Inflammatory macrophage treated with lipopolysaccharide for 1 hour (primary cell): ENCODE measurements around the gene TBATA.

ENCODE experiments used
- DNase-seq, 2 donors: peaks; one replicate each; pipeline ENCODE4 v3.0.0-alpha.2; 2020 to 2022

Gene TBATA

DNA sequence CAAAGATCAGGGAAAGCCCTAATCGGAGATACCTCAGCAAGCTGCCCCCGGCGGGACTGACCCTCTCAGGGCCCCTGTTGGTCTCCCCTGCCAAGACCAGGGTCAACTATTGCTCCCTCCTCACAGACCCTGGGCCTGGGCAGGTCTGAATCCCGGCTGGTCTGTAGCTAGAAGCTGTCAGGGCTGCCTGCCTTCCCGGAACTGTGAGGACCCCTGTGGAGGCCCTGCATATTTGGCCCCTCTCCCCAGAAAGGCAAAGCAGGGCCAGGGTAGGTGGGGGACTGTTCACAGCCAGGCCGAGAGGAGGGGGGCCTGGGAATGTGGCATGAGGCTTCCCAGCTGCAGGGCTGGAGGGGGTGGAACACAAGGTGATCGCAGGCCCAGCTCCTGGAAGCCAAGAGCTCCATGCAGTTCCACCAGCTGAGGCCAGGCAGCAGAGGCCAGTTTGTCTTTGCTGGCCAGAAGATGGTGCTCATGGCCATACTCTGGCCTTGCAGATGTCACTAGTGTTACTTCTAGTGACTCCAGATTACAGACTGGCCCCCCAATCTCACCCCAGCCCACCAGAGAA lies 24.1 kb downstream of the TBATA start:
- DNase-seq: peak in 1 of 2 donors; percentile 24

DNA sequence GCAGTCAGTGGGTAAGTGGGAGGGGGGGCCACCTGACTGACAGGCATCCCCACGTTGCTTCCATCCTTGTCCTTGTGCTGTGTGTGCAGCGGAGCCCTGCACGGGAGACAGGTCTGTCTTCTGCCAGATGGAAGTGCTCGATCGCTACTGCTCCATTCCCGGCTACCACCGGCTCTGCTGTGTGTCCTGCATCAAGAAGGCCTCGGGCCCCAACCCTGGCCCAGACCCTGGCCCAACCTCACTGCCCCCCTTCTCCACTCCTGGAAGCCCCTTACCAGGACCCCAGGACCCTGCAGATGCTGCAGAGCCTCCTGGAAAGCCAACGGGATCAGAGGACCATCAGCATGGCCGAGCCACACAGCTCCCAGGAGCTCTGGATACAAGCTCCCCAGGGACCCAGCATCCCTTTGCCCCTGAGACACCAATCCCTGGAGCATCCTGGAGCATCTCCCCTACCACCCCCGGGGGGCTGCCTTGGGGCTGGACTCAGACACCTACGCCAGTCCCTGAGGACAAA lies 24.8 kb downstream of the TBATA start:
- no peak for DNase-seq

DNA sequence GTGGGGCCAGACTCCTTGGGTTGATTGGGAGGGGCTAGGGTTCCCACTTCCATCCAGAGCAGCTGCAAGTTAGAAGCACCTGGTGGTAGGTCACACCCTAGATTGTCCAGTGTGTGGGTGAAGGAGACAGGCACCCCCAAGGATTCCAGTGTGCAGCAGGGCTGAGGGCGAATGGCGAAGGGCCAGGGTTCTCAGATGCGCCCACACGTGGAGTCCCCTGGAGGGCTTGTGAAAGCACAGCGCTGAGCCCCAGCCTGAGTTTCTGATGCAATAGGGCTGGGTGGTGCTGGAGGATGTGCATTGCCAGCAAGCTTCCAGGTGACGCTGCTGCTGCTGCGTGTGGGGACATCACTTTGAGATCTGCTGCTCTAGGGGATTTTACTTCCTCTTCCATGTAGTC lies 25.4 kb downstream of the TBATA start:
- peak in 1 of 2 donors; percentile 36 for DNase-seq

DNA sequence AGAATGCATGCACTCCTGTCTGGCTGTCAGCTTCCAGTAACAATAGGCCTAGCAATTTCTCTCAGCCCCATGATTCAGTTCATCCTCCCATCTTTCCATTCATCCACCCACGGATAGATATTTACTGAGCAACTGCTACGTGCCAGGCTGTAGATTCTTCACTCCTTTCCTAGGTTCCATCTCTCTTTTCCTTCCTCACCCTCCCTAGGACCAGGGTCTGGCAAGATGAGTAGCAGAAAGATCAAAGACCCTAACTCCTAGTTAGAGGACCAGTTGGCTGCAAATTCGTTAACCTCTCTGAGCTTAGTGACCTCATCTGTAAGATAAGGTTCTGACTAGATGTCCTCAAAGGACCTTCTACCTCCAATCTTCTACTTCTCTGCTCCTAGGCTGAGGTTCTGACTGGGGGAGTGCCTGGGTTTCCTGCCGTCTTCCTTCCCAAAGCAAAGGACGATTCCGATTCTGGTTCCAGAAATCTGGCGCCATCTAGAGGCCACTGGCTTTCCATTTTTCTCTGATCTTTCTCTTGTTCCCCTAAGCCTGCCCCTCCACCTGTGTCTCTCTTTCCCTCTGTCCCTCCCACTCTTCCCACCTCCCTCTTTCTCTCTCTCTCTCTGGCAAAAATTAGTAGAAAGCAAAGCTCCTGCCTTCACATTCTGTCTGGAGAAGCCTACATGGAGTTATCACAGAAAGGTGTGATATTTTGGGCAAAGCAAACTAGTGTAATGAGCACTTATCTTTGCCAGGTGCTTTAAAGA lies 26.2 kb downstream of the TBATA start:
- peak; percentile 43 to 92 for DNase-seq

DNA sequence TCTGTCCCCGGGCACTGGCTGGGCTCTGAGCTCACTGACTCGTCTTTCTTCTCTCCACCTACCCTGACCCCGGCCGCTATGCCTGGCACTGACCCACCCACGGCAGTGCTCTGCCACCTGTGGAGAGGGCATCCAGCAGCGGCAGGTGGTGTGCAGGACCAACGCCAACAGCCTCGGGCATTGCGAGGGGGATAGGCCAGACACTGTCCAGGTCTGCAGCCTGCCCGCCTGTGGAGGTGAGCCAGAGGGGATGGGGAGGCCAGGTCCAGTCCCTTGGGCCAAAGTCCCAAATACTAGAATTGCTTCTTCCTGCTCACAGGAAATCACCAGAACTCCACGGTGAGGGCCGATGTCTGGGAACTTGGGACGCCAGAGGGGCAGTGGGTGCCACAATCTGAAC lies 27.3 kb downstream of the TBATA start:
- DNase-seq: no peak

DNA sequence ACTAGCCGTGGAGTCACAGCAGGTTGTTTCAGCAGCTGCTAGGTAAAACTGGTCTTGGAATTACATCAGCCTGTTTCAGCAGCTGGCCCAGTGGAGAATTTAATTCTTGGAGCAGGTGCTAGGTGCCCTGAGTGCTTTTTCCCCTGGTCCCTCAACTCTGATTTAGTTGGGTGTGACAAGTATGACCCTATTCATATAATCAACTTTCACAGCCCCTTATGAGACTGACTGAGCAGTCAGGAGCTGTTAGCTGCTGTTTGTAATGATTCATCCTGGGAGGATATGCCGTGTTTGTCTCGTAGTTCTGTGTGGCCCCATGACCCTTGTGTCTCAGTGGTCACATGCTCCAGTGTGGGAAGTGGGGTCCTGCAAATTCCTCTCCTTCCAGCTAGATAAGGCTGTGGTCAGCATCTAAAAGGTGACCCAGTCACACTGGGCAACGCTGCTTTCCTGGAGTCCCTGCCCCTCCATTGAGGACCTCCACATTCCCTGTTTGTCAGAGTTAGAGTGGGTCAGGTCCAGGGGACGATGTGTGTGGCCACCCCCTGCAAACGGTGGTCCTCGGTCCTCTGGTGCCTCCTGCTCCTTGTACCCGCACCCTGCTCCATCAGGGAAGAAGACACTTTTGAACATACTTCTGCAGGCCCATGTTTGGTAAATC lies 28.3 kb downstream of the TBATA start:
- peak in 1 of 2 donors; percentile 25 for DNase-seq

DNA sequence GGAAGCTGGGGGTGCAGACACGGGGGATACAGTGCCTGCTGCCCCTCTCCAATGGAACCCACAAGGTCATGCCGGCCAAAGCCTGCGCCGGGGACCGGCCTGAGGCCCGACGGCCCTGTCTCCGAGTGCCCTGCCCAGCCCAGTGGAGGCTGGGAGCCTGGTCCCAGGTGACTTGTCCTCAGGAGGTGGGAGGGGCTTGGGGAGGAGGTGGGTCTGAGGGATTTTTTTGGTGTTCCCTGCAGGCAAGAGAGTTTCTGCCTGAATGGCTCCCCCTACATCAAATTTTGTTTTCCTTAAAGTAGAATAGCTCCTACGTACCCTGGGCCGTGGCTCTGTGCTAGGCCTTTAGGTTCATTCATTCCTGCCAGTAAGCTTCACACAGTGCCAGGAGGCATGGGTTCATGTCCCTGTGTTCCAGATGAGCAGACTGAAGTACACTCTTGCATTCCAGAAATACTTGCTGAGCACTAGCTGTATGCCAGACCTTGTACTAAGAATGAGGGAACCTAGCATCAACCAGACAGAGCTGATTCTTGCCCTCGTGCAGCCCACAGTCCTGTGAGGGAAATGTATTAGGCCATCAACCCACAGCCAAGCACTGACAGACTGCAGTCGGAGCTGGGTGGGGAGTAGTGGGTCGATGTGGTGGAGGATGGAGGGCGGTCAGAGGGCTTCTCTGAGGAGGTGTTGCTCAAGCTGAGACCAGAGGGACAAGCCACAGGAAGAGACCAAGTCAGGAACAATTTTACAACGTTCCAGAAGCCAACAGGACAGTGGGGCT lies 31.1 kb downstream of the TBATA start:
- no peak for DNase-seq

DNA sequence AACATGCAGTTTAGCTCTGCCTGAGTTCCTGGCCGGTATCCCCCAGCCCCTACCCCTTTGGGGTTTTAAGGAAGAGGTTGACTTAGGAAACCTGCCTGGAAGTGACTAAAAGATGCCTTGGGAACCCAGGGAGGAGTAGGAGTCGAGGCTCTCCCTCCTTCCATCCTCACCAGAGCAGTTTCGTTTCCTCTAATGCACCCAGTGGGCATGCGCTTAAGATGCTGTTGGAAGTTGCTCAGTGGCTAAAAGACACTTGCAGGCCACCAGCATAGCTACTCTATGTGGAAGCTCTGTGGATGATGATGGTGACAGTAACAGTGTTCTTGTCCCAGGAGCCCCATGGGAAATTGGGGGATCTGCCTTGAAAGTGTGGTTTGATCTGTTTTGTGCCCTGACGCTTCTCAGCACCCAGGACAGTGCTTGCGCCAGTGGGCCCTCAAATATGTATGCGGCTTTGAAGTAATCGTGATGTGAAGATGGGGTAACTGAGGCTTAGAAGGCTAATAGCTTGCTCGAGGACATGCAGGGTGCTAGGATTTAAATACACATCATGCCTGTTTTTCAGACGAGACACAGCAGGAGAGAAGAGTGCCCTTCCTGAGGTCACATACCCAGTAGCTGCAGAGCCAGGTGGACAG lies 32.0 kb downstream of the TBATA start:
- peak; percentile 45 to 56 for DNase-seq

DNA sequence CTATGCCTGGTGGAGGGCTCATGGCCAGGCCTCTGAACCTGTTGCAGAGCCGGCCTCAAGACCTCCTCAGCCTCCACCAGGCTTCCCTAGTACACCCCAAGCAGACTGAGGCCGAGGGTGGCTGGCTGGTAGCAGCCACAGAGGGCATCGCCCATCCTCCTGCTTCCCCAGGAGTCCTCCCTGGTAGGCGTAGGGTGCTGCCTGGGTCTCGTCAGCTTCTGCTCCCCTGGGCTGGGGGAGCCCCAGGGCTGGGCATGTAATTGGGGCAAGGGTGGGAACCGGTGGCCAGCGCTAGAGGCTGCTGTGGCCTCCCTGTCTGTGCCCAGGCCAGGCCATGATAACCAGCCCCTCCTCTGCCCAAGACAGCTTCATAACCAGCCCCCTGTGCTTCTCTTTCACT lies 32.6 kb downstream of the TBATA start:
- no peak for DNase-seq

DNA sequence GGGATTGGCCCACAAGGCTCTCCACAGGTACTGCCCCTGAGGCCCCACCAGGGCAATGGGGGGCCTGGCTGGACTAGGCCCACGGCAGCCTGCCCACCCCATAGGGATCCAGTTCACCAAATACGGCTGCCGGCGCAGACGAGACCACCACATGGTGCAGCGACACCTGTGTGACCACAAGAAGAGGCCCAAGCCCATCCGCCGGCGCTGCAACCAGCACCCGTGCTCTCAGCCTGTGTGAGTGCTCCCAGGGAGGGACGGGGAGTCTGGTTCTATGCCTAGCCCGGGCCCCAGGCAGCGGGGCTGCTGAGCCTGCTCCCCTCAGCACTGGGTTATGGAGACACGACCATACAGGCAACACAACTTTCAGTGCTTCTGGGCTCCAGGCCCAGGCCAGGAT lies 33.2 kb downstream of the TBATA start:
- DNase-seq: no peak

DNA sequence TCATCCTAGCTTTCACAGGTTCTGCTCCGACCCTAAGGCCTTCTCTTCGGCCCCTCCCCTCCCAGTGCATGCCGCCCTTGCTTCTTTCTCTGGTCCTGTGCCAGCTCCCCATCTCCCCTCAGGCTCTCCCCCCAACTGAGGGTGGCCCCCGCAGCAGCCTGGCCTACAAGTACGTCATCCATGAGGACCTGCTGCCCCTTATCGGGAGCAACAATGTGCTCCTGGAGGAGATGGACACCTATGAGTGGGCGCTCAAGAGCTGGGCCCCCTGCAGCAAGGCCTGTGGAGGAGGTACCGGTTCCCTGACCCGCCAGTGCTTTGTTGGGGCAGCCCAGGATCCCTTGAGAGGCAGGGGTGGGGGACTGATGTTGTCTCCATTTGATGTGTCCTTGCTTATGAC lies 33.8 kb downstream of the TBATA start:
- no peak for DNase-seq

DNA sequence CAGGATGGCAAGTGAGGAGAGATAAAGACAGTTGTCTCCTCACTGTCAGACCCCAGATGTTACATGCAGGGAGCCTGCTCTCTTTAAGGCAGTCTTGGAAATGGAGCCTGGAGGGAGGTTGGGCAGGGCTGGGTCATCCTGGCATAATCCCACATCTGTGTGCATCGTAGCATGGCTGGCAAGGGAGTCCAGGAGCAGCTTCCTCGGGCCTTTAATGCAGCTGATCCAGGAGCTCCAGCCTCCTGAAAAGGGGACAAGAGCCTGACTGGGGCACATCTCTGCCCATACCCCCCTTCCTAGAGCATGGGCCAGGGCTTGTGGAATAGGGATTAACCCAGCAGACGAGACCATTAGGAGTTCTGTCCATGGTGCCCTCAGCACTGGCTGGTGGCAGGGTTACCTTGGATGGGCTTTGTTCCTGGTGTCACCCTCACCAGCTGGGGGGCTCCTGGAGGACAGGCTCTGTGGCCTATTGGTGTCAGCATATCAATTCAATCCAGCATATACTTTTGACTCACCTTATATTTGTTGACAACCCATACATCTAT lies 34.9 kb downstream of the TBATA start:
- no peak for DNase-seq

DNA sequence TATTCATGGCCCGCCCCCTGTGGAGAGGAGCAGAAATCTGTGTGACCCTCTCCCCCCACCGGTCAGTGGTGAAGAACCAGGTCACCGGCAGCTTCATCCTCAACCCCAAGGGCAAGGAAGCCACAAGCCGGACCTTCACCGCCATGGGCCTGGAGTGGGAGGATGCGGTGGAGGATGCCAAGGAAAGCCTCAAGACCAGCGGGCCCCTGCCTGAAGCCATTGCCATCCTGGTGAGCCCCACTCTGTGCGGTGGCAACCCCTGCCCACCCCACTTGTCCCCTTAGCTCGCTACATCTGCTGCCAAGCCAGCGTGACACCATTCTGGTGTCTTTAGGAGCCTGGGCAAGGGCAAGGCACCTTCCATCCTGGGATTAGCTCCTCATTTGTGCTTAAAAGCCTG lies 35.4 kb downstream of the TBATA start:
- DNase-seq: no peak

DNA sequence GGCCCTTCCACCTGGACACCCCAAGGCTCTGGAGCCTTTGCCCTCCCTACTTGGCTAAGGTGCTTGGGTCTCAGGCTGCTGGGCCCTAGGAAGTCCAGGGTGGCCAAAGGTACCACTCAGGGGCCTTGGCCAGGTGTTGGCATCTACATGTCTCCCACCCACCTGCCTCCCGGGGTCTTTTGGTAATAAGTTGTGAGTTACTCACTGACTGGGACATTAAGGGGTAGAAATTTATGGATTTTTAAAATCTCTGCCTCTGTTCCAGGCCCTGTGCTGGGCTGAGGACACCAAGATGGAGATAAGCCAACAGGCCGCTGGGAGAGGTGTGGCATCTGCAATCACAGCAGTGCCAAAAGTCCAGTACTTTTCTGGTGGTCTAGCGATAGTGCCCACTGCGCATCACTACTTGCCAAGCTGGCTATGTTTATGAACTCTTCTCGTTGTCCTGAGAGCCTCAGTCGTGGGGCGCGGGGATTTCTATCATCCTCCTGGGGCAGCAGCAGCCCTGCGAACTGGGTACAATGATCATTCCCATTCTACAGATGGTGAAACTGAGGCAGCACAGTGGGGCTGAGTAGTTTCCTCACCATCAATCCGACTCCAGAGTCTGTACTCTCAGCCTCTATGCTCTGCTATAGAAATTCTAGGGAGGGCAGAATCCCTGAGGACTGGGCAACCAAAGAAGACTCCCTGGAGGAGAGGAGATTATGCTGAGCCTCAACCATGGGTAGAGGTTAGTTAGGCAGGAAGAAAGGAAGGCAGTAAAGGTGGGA lies 36.2 kb downstream of the TBATA start:
- no peak for DNase-seq

DNA sequence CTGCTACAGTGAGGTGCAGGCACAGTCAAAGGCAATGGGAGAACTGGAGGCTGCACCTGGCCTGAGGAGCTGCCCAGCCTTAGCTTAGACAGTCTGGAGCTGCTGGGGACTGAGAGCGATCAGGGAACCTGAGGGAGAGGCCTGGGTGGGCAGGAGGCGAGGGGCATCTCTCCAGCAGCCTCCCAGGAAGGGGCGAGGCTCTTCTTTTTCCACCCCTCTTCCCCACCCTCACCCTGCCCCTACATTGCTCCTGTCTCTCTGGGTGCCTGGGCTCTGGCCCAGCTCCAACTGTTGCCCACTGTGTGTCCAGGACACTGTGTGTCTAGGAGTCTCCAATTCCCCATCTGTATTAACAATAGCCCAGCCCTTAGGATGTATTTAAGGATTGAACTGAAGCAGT lies 36.9 kb downstream of the TBATA start:
- DNase-seq: no peak

DNA sequence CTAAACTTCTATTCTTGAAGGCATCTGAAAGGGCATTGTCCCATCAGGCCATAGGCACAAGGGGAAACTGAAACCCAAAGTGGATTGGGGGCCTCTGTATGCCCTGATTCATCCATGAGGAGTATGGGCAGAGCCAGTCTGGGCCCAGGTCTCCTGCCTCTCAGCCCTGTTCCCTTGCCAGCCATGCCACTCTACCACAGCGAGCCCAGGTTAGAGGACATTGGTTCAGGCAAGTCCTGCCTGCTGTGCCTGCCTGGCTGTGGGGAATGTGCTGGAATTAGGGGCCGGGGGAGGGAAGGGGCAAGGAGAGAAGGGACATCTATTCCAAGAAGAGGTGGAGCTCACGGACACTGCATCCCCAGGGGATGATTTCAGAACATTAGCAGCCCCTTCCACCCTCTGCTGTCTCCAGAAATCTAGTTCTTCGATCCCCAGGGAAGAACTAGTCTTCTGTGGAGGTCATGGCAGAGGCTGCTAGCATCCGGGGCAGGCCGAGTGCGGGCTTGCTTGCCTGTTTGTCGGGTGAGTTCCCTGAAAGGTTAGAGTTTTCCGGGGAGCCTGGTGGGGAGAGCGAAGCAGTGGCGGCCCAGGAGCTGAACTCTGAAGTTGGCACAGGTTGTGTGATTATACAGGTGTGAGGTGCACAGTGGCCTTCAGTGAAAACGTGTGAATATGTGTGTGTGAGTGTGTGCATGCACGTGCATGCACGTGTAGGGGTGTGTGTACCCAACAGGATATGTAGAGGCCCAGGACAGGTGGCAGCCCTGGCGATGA lies 37.8 kb downstream of the TBATA start:
- DNase-seq: no peak

DNA sequence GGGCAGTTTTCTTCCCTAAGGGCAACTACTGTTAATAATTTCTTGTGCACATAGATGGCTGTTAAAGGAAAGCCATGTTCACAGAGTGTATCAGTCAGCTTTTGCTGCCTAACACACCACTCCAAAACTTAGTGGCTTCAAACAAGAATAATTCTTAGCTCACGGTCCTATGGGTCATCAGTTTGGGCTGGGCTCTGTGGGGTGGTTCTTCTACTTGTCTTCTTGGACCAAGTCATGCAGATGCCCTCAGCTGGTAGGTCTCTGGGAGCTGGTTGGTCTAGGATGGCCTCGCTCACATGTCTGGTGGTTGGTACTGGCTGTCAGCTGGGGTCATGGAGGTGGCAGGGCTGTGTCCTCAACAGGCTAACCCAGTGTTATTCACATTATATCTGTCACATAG lies 39.6 kb downstream of the TBATA start:
- DNase-seq: no peak

DNA sequence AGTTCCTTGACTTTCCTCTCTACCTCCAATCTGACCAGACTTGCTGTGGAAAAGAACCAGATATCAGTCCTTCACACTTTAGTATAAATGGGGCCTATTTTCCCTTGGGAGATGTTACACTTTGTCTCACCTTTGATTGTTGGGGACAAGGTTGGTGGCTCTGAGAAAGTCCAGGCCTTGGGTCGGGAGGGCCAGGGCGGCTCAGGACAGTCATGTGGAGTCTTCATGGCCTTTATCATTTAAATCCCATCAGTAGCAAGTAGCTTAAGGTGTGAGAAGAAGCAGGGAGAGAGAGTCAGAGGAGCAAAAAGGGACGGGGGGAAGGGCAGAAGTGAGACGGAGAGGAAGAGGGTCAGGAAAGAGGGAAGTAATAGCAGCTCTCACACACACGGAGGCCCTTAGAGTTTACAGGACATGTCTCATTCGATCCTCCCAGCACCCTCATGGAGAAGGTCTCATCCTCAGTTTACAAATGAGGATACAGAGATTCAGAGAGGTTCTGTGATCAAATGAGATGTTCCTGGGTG lies 40.5 kb downstream of the TBATA start:
- DNase-seq: peak; percentile 5 to 28

DNA sequence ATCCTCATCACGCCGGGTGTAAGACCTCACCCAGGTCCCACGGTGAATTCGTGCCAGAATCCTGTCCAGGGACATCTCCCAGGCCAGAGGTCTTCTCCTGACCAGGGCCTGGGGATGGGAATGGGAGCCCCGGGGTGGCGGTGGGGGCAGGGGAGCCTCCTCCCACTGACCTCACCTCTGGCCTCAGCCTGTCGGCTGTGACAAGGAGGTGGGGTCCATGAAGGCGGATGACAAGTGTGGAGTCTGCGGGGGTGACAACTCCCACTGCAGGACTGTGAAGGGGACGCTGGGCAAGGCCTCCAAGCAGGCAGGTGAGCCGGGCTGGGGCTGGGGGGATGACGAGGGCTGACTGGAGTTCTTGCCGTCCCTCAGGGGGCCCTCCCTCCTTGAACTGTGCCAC lies 41.3 kb downstream of the TBATA start:
- no peak for DNase-seq

DNA sequence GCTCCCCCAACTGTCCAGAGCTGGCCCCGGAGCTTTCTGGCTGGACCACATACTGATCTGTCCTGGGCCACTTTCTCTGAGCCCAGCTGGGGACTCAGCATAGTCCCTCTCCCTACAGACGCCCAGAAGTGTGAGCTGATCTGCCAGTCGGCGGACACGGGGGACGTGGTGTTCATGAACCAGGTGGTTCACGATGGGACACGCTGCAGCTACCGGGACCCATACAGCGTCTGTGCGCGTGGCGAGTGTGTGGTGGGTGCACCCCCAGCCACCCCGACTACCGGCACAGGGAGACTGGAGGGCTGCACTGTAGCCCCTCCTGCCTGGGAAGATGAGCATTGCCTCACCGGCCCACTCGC lies 41.8 kb downstream of the TBATA start:
- no peak for DNase-seq
